NCI-H146 treated with DMSO at 0.1 percent for 48 hours (cell line): ENCODE results near the gene MICAL2.
A peak's percentile ranks its signal among the peaks of the same experiment; 100 is the strongest.

ENCODE experiments used
- DNase-seq: peaks from one replicate; lab custom pipeline; 2025; ENCODE audit not compliant: unreplicated experiment; lab: John Stamatoyannopoulos, UW

MICAL2 gene

DNA sequence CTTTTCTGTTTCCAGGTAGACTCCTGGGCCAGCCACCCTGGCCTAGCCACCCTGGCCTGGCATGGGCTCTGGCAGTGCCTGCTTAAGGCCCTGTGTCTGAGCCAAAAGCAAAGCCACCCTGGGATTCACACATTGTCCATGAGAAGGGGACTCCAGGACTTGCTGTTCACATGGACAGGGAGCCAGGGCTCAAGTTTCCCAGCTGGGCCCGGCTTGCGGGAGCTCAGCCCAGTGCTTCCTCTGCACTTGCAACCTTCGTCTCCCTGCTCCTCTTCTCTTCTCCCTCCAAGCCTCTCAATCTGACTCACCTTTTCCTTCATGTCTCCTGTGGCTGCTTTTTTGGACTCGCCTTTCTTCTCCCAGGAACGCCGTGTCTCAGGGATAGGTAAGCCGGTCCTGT lies 130.3 kb downstream of the MICAL2 start:
- DNase-seq, result no peak

DNA sequence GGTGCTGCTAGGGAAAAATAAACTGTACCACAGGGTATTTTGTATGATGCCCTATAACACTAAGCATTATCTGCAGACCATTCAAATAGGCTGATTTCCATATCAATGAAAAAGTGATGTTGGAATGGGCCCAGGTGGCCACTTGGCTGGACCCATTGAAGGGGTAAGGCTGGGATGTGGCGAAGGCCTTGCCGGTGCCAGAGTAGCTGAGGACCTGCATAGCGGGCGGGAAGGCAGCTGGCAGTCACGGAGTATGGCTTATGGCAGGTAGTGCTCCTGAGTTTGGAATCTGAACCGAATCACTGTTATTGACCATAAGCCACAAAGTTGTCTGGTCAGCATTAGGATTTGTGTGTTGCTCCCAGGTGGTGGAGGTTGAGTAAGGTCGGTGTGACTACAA lies 131.0 kb downstream of the MICAL2 start:
- DNase-seq, result peak; percentile 68

DNA sequence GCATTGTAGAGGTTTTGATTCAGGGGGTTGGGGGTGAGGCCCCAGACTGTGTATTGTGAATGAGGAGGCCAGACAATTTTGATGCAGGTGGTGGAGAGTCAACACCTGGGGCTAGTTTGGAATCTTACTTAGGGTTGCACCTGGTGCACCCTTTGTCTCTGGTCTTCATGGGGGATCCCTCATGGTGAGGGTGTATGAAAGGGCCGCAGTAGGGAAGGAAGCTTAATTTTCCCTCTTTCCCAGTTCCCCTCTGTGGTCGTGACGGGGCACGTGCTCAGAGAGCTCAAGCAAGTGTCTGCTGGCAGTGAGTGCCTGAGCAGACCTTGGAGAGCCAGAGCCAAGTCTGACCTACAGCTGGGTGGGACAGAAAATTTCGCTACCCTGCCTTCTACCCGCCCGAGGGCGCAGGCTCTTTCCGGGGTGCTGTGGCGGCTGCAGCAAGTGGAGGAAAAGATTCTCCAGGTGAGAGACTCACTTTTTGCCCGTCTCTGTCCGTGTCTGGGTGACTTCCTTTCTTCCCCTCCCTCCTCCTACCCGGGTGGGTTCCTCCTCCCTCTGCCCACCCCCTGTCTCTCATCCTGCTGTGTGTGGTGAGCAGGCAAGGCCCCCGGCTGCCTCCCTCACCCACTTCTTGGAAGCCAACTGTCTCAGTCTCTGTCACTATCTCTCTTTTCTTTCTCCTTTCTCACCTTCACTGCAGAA lies 131.7 kb downstream of the MICAL2 start:
- peak; percentile 97 for DNase-seq

DNA sequence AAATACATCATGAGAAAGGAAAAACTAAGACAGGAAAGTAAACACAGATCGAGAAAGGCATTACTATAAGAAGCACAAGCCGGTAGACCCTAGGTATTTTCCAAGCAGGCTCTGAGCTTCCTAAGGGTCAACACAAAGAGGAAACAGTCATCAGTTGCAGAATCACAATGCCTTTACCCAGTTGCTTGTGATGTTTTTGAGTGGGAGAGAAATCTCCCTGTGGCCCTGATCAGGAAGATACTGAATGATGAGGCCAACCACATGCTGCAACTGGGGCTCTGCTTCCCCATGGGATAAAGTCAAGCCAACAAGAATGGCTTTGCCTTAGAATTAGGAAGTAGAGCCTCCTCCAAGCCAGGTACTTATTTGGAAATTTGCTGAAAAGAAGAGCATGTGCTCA lies 132.6 kb downstream of the MICAL2 start:
- DNase-seq, result no peak

DNA sequence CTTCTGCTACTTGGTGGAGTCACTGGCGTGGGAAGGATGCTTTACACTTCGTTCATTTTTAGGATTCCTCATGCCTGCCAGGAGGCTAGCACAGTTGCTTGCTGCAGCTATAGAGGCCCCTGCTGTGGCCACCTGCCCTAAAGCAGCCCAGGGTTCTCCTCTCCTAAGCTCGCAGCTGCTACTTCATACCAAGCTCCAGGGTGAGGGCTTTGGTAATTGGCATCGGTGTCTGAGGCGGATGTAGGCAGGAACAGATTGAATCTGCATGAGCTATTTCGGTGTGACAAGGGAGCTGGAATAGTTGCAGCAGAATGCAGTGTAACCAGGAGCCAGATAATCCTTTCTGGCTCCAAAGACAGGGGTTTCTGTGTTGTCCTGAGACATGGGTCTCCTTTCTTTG lies 133.1 kb downstream of the MICAL2 start:
- peak; percentile 72 for DNase-seq

DNA sequence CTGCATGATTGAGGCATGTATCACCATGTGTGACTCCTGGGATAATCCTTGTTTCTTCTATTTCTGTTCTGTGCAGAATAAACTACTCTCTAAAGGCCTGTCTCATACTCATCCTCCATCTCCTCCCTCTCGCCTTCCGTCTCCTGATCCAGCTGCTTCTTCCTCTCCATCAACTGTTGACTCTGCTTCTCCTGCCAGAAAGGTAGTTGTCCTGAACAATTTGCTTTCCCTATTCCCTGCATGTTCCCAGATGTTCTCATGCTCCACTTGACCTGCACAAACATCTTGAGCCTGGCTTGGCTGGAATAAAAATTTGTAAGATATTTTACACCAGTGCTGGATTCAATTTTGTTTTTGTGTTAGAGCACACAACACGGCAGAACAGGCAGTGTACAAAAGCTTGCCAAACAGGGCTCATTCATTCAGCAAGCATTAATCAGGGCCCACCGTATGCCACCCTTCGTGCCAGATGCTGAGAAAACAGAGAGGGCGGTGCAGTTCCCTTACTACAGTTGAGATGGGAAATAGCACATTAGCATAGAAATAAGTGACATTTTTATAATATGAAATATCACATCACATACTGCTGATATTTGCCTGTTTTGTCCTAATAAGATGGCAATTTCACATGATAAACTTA lies 133.6 kb downstream of the MICAL2 start:
- no peak for DNase-seq

DNA sequence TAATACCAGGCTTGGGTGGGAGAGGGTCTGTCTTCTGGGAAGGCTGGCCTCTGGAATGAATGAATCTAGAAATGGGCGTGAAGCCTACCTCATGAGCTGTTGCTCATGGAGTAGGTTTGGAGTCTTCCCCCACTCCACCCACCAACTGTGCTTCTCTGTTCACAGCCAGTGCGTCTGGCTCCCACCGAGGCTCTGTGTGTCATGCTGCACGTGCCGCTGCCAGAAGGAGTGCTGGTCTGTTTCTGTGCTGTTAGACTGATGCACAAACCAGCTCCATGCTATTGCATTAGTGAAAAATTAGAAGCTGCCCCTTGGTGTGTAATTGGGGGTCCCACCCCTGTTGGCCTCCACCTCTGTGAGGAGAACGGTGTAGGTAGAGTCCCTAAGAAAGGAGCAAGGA lies 134.7 kb downstream of the MICAL2 start:
- no peak for DNase-seq

DNA sequence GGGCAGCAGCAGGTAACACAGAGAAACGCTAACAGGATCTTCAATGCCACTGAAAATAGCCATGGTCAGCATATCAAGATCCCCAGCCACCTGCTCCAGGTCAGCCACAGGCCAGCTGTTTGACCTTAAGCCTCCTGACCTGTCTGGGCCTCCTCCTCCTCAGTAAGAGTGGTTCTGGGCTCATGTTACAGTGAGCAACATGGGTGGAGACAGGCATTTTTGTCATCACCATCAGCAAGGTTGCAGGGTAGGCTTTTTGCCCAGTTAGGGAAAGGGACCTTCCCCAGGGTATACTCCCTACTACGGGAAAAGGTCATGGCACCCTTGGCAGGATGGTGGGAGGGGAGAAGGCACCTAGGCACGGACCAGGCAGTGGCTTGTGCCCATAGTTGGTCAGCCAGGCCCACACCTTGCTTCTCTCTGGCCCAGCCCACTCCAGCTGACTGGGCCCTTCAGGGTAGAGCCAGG lies 135.2 kb downstream of the MICAL2 start:
- no peak for DNase-seq

DNA sequence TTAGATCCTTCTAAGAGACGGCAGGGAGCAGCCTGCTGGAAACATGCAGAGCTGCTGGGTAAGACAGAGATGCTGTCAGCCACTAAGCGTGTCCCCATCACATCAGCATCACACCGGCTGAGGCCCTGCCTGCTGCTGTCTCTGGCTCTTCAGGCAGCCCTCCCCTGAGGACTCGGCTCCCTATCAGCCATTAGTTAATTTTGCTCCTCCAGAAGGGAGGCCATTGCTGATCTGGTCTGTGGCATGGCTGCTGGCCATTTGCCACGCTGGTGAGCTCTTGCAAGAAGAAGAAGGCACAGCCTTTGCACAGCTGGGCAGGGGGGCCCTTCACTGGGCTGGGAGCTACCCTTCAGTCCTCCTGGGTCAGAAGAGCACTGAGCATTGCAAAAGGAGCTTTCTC lies 135.8 kb downstream of the MICAL2 start:
- no peak for DNase-seq

DNA sequence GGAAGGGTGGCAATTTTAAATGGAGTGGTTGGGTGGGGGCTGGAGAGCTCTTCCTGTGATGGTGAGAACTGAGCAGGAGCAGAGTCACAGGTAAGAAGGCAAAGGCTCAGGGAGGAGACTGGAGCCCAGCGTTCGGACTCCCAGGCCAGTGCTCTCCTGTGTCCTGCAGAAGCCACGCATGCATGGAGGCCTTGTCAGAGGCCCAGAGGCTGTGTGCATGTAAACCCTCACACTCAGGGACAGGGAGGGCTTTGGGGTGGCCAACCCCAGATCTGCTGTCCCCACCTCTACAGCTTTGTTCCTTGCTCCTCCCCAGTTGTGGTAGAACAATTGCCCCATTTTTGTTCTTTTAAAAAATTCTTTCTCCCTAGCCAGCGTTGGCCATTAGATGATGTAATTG lies 136.6 kb downstream of the MICAL2 start:
- DNase-seq, result no peak

DNA sequence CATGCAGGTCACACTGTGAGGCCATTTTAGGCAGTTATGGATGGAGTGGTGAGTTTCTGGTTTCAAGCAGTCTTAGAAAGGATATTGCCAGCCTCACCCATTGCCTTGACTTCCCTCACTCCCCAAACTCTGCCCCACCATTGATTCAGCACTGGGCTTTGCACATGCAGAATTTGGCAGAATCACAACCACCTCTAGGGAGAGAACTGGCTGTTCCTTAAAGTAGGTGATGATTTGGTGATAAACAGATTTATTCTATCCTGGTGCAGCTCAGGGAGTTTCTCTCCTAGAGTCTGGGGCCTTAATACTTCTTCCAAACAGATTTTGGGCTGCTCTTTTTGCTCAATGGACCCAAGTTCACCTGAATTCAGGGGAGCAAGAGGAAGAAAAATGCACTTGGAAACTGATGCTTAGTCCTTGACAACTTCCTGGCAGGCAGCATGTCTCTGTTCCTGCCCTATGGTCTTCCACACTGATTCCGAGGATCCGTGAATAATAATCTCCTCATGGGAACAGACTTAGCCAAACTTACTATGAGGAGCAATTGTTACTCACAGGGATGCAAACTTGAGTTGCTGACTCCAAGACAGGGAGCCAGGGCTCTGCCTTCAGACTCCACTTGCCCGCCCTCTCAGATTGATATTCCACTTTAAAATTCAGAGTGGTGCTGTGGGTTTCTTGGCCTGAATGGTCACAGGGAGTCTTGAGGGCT lies 137.3 kb downstream of the MICAL2 start:
- DNase-seq, result no peak

DNA sequence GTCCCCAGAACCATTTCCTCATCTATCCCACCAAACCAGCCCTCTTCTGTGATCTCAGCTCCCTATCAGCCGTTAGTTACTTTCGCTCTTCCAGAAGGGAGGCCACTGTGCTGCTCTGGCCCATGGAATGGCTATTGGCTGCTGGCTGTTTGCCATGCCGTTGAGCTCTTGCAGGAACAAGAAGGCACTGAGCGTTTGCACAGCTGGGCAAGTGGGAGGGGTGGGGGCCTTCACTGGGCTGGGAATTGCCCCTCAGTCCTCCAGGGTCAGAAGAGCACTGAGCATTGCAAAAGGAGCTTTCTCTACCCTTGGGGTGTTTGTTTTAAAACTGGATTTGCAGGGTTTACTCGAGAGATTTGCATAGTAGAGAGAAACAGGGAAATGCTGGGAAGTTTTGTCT lies 137.9 kb downstream of the MICAL2 start:
- DNase-seq, result peak; percentile 92

DNA sequence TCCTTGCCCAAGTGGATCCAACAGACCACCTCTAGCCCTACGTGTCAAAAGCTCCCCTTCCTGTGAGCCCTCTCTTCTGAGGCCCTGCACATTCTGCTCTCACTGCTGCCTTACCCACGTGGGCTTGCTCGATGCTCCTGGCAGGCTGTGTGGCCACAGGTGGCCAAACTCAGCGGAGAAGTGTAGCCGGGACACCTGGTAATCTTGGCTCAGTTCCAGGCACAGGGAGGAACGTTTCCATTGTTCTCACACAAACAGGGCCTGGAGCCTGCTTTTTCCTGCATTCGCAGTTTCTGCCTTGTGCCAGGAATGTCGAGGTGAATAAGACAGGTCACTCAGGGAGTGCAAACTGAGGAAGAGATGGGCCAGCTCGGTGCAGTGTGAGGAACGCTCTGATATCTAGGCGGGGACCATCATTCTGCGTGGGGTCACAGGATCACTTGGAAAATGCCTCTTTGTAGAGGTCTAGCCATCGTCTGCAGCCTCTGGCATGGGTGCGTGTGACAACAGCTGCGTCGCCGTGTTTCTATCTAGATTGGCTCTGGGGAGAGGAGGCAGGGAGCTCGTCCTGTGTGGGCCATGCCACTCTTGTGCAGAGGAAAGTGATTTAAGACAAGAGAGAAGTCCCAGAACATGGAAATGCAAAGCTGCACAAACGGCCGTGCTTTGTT lies 139.3 kb downstream of the MICAL2 start:
- DNase-seq, result peak; percentile 93

DNA sequence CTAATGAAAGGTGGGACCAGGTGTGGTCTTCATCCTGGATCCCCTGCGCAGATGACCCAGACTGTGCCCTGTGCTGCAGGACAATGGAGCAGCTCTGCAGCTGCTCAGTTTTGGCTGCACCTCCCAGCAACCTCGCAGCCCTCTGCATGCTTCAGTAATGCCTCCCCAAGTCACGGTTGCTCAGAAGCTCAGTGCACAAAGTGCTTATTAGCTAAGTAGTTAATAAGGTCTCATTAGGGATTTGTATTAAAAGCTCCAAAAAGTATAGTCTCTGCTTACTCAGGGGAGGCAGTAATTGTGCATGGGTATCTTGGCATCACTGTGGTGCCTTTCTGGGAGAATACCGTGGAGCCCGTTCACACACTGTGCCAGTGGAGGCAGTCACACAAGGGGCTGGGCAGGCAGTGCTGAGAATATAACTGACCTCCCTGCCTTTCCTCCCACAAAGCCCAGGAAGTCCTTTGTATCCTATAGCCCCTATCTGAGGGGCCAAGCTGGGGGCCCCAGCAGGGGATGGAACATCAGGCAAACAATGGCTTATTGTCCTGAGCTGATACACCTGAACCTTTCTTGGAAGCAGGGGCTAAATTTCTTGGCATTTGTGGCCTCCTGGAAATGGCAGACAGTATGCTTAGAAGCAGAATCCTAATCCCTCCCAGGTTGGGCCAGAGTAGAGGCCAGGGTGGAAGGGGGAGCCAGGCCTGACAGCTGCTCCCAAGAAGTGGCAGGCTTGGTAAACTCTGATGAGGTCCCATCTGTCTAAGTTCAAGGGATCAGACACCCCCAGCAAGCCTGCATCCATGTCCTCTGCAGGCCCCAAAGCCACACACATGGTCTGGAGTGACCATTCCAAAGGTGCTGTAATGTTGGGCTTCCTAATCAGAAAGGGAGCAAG lies 141.5 kb downstream of the MICAL2 start:
- DNase-seq, result peak; percentile 80

DNA sequence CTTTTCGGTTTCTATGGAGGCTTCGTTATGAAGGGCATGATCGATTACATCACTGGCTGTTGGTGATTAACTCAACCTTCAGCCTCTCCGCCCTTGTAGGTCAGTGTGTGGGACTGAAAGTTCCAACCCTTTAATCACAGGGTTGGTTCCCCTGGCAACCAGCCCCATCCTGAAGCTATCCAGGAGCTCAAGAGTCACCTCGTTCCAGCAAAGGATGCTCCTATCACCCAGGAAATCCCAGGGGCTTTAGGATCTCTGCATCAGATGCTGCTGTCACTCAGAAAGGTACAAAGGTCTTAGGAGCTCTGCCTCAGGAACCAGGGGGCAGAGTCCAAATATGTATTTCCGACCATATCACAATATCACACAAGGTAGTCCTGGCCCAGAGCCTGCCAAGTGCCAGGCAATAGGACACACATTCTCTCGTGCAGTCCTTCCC lies 143.5 kb downstream of the MICAL2 start:
- DNase-seq, result no peak

DNA sequence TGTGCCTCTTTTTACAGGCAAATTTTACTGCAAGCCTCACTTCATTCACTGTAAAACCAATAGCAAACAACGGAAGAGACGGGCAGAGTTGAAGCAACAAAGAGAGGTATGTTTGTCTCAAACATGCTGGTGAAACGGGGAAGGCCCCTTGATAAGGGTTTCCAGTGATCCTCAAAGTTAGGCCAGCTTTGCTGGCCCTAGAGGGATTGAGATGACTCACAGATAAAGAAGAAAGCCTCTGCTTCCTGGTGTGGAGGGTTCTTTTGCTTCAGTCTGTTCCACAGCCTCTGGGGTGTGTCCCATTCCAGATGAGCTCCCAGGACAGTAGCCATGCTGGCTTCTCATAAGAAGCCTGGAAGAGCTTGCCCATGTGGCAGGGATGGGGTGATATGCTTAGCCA lies 148.1 kb downstream of the MICAL2 start:
- DNase-seq, result no peak

DNA sequence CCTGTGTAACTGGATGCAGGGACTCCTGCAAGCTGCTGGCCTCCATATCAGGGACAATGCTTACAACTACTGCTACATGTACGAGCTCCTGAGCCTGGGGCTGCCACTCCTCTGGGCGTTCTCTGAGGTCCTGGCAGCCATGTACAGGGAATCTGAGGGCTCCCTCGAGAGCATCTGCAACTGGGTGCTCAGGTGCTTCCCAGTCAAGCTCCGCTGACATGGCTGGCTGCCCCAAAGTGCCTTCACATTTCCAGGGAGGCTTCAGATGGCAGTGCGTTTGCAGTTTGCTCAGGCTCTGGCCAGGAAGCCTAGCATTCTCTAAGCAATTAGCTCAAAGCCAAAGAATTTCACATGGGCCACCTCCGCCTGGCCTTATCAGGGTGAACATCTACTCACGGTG lies 149.6 kb downstream of the MICAL2 start:
- no peak for DNase-seq

DNA sequence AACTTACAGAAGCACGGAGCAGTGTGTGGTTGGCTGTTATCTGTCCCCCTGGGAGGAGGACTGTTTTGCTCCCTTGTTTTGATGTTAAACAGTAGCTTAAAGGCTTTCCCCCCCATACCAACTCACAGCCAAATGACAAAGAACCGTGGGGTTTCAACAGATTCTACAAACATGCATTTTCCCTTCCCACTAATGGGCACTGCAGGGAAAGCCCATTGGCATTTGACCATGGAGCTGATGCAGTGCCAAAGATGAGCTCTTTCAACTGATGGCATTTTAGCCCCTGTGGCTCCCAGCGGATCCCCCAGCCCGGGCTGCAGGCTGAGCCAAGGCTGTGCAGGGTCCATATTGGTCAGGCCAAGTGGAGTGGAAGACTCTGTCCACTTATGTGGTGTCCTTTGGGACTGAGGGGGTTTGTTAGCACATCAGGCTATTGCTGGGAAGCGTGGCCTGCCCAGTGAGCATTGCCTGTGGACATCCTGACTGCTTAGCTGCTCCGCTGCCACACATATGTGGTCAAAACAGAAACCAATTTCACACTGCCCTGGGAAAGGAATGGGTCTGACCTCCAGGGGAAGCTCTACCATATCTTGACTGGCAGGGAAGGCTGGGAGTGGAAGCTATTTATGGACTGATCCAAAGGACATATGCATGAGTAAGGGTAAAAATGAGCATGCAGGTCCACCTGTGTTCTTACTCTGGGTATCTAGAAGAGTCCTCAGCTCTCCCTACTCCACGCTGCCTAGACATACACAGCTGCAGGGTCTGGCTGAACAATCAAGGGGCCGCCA lies 150.5 kb downstream of the MICAL2 start:
- no peak for DNase-seq

DNA sequence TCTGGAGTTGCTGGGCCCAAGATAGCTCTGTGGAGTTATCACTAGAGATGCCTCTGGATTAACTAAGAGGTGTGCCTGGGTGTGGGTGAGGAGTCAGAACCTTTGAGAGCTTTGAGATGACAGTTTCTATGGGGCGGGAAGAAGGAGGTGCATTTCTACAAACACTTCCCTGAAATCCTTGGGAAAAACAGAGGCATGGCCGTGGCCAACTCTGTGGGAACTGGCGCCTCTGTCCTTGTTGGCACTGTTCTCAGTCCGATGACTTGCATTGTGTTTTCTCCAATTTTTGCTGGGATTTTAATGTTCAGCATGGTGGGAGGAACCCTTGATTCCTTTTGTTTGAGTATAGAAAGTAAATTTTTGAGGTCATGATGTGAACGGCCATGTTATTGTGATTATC lies 151.2 kb downstream of the MICAL2 start:
- DNase-seq, result no peak
